ENCODE data around the gene RNGTT. TPM values are rescaled to one million over a fixed set of nuclear protein-coding genes. Genes with fewer than 3 reads are reported as not detected.

The RNGTT gene
- total RNA-seq, 1 donor from 2014 or later, result 18.2 TPM

- peaks cover 0 to 5% of the 10 kb centered on the region in 2 donors for H3K36me3 ChIP-seq
- no peak for DNase-seq (ENCODE audit: extremely low spot score in 2 of 2)
- H3K27me3 ChIP-seq, result no peaks in the 10 kb centered on the region
- H3K4me1 ChIP-seq, result no peaks in the 10 kb centered on the region
- no peaks in the 10 kb centered on the region for H3K9me3 ChIP-seq
- TF ChIP-seq, protein P1, sequence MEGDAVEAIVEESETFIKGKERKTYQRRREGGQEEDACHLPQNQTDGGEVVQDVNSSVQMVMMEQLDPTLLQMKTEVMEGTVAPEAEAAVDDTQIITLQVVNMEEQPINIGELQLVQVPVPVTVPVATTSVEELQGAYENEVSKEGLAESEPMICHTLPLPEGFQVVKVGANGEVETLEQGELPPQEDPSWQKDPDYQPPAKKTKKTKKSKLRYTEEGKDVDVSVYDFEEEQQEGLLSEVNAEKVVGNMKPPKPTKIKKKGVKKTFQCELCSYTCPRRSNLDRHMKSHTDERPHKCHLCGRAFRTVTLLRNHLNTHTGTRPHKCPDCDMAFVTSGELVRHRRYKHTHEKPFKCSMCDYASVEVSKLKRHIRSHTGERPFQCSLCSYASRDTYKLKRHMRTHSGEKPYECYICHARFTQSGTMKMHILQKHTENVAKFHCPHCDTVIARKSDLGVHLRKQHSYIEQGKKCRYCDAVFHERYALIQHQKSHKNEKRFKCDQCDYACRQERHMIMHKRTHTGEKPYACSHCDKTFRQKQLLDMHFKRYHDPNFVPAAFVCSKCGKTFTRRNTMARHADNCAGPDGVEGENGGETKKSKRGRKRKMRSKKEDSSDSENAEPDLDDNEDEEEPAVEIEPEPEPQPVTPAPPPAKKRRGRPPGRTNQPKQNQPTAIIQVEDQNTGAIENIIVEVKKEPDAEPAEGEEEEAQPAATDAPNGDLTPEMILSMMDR (IDR thresholded peaks at IDR 0.05), result no peak
- TF ChIP-seq POLR2A (IDR thresholded peaks at IDR 0.05) (no peak), POLR2AphosphoS5 (IDR thresholded peaks at IDR 0.05; ENCODE audit: insufficient read depth in 1 of 2, low read depth in 1 of 2) (no peak)
- intact Hi-C loops (cut with DNase I), result no loop called here
- no peak overlapping the region for H3K4me3 ChIP-seq
- H3K27ac ChIP-seq, result no peak overlapping the region
These were observed 42.4 kb downstream of the RNGTT start for GRCh38 chr6:88920774-88921733.

- Histone ChIP-seq H3K27me3 (no peaks in the 10 kb centered on the region), H3K4me1 (no peaks in the 10 kb centered on the region), H3K27ac (no peak overlapping the region), H3K9me3 (no peaks in the 10 kb centered on the region), H3K4me3 (no peak overlapping the region), H3K36me3 (peaks cover 0 to 5% of the 10 kb centered on the region in 2 donors)
- intact Hi-C loops (cut with DNase I), result no loop called here
- DNase-seq (ENCODE audit: extremely low spot score in 2 of 2), result no peak
- no peak for TF ChIP-seq POLR2AphosphoS5 (IDR thresholded peaks at IDR 0.05; ENCODE audit: insufficient read depth in 1 of 2, low read depth in 1 of 2)
- TF ChIP-seq, protein P1 (IDR thresholded peaks at IDR 0.05), result no peak
- TF ChIP-seq POLR2A (IDR thresholded peaks at IDR 0.05), result no peak
These were observed 43.3 kb downstream of the RNGTT start for GRCh38 chr6:88920088-88920487.

DNA sequence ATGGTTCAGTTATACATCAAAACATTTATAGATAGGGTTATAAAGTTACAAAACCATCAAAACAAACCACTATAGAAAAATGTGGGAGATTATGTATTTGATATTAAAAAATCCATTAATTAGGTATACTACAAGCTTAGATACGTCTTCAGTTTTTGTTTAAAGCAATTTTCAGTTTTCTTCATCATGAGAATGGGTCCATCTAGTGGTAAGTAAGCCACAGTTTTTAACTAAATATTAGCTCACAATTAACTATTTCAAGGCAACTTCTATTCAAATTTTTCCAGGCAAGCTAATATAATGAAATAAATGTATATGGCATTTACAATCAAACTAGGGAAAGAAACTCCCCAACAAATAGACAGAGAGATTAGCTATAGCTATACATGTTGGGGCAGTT is 44.4 kb downstream of the RNGTT start:
- H3K27me3 ChIP-seq, result no peaks in the 10 kb centered on the region

GRCh38 chr6:88916615-88917208 is 46.7 kb downstream of the RNGTT start:
- H3K9me3 ChIP-seq, result no peaks in the 10 kb centered on the region
- DNase-seq (ENCODE audit: extremely low spot score in 2 of 2), result no peak
- no peaks in the 10 kb centered on the region for H3K4me1 ChIP-seq
- no peak overlapping the region for H3K27ac ChIP-seq
- intact Hi-C loops (cut with DNase I), result no loop called here
- H3K36me3 ChIP-seq, result no peaks in the 10 kb centered on the region
- no peaks in the 10 kb centered on the region for H3K27me3 ChIP-seq
- TF ChIP-seq, protein P1 (IDR thresholded peaks at IDR 0.05), result no peak
- TF ChIP-seq POLR2A (IDR thresholded peaks at IDR 0.05) (no peak), POLR2AphosphoS5 (IDR thresholded peaks at IDR 0.05; ENCODE audit: insufficient read depth in 1 of 2, low read depth in 1 of 2) (no peak)
- no peak overlapping the region for H3K4me3 ChIP-seq

More for the DNA sequence above, 44.4 kb downstream of the RNGTT start:
- DNase-seq (ENCODE audit: extremely low spot score in 2 of 2), result no peak
- intact Hi-C loops (cut with DNase I), result no loop called here
- no peaks in the 10 kb centered on the region for H3K9me3 ChIP-seq
- TF ChIP-seq, protein P1 (IDR thresholded peaks at IDR 0.05), result no peak
- TF ChIP-seq POLR2AphosphoS5 (IDR thresholded peaks at IDR 0.05; ENCODE audit: insufficient read depth in 1 of 2, low read depth in 1 of 2) (no peak), POLR2A (IDR thresholded peaks at IDR 0.05) (no peak)
- H3K36me3 ChIP-seq, result peaks cover 0 to 4% of the 10 kb centered on the region in 2 donors
- H3K4me3 ChIP-seq, result no peak overlapping the region
- H3K4me1 ChIP-seq, result no peaks in the 10 kb centered on the region
- H3K27ac ChIP-seq, result no peak overlapping the region

Measured in vagina (tissue), 2 donors.